Adrenal gland (tissue), 12 donors: ENCODE data around the gene ARPC2. TPM values are rescaled to one million over a fixed set of nuclear protein-coding genes. Genes with fewer than 3 reads are reported as not detected.

Source experiments
- DNase-seq, 7 donors: peaks; one replicate each; pipeline ENCODE4 v3.0.0-alpha.2; 2019 to 2020
- H3K27ac ChIP-seq, 5 donors: fragments of 200-600 bp; sonication (generic) in 4 of 5; 1 replicate in 3 of 5; 2 replicates in 2 of 5; pipeline versions ENCODE4 v1.5.1 to v1.8.0; 2016 to 2020; ENCODE audit warnings: mild to moderate bottlenecking in 1 of 5
- H3K27me3 ChIP-seq: fragments of 200-600 bp; 2 replicates; pipeline ENCODE4 v1.8.0; 2021
- H3K36me3 ChIP-seq, 2 donors: fragments of 200-600 bp; replicated peaks in 1 of 2; 1 replicate in 1 of 2; 2 replicates in 1 of 2; pipeline versions ENCODE4 v1.5.1 to v1.8.0; 2018 to 2022
- H3K4me1 ChIP-seq, 2 donors: fragments of 200-600 bp; replicated peaks in 1 of 2; 1 replicate in 1 of 2; 2 replicates in 1 of 2; pipeline versions ENCODE4 v1.5.1 to v1.8.0; 2018 to 2021
- H3K4me3 ChIP-seq, 4 donors: fragments of 200-600 bp; sonication (generic) in 3 of 4; one replicate each; pipeline ENCODE4 v1.5.1; 2016 to 2018
- H3K9me3 ChIP-seq, 3 donors: fragments of 200-600 bp; sonication (generic) in 1 of 3; replicated peaks in 1 of 3; 1 replicate in 2 of 3; 2 replicates in 1 of 3; pipeline versions ENCODE4 v1.5.1 to v1.8.0; 2016 to 2021
- CTCF ChIP-seq, 6 experiments: fragments of 450-650 bp in 4 of 6; fragments of 200-600 bp in 2 of 6; sonication (generic) in 1 of 6; IDR thresholded peaks; 1 replicate in 5 of 6; 2 replicates in 1 of 6; pipeline versions ENCODE4 v1.5.1 to v1.8.0; 2016 to 2021; ENCODE audit warnings: antibody characterized with exemption in 6 of 6, mild to moderate bottlenecking in 2 of 6, moderate library complexity in 1 of 6
- POLR2A ChIP-seq, 2 donors: fragments of 450-650 bp; IDR thresholded peaks; one replicate each; pipeline ENCODE4 v1.6.1; 2017; ENCODE audit warnings: antibody characterized with exemption in 2 of 2, mild to moderate bottlenecking in 2 of 2, moderate library complexity in 1 of 2
- WGBS, 4 donors: extraction: QIAGEN DNeasy Blood & Tissue Kit in 2 of 4; methylation state at CpG; one replicate each; pipeline versions ENCODE4 v1.1.5 to v1.1.7; 2013 to 2017; 5-methylcytosine and 5-hydroxymethylcytosine counted together
- intact Hi-C, 2 donors: fragments of 100-400 bp; cut with DNase I; formaldehyde crosslinking; loops; one replicate each; pipeline versions ENCODE4 v1.14.1 to v1.15.0; 2022 to 2023
- polyA plus RNA-seq, 3 donors: library from polyadenylated mRNA; stranded (reverse); fragments of 200-250 nt in 2 of 3; fragments of 350-450 nt in 1 of 3; fragmentation: Illumina TruSeq in 1 of 3; extraction: RNeasy Lipid Tissue Mini Kit (QIAGEN cat#74804) in 1 of 3; gene quantifications; one replicate each; pipeline ENCODE4 v1.2.3, GENCODE V29; 2013 to 2014
- total RNA-seq, 9 donors: library from RNA; depleted of rRNA in 4 of 9; stranded (reverse); fragments of >200 nt in 4 of 9; fragments of 120-200 nt in 1 of 9; fragmentation: NEBNext Ultra II Directional in 1 of 9; extraction: Animal tissue kit (Norgen Biotek cat#: 25700) in 1 of 9; gene quantifications; one replicate each; pipeline versions ENCODE4 v1.1.0 to v1.2.4, GENCODE V29; 2013 to 2023
- donor health status: healthy with polysubstance abuse.
- donor health status: Bipolar disorder and iron deficiency.
- donor health status: DM: yes; HTN: yes; CAD: no.
- donor health status: DM: no; HTN: no; CAD: no.
- donor health status: DM: no; HTN: no; CAD: no.
- donor health status: DM: yes; HTN: yes; CAD: no.

Gene ARPC2
- total and polyA plus RNA-seq, 12 donors: 93.5 to 284 (median 180) TPM

GRCh38 chr2:218253232-218253625, 36.2 kb downstream of the ARPC2 start:
- intact Hi-C loops: no loop called here
- peaks cover 0 to under 1% of the 10 kb centered on the region in 2 donors for H3K4me1 ChIP-seq
- peaks cover 0 to 80% of the 10 kb centered on the region in 2 donors for H3K36me3 ChIP-seq
- H3K27ac ChIP-seq: no peak overlapping the region
- no peaks in the 10 kb centered on the region for H3K9me3 ChIP-seq
- peak in 1 of 7 donors; percentile 41 for DNase-seq
- no peaks in the 10 kb centered on the region for H3K27me3 ChIP-seq
- TF ChIP-seq POLR2A (IDR thresholded peaks at IDR 0.05): no peak
- no peak for TF ChIP-seq CTCF (IDR thresholded peaks at IDR 0.05)
- H3K4me3 ChIP-seq: no peak overlapping the region
- WGBS, 4 donors: 73 to 81% (median 78%) methylated on average over 5 of the region's 5 CpGs

DNA sequence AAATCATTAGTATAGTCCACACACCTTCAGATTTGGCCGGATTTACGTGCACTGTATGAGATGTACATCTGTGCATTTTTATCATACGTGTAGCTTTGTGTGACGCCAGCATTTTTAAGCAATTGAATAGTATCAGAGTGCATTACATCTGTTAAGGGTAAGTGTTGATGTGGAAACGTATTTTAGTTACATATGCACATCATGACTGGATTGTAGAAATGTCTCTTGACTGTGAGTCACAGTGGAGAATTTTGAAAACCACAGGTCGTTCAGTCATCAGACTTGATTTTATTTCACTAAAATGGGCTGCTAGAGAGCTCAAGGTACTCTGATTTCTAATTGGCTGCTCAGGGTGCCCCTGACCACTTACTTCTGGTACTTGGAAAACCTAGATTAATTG, 38.5 kb downstream of the ARPC2 start:
- Histone ChIP-seq H3K9me3 (no peaks in the 10 kb centered on the region), H3K27me3 (no peaks in the 10 kb centered on the region), H3K4me1 (peaks cover 4 to 19% of the 10 kb centered on the region in 2 donors), H3K4me3 (no peak overlapping the region), H3K27ac (no peak overlapping the region), H3K36me3 (peaks cover 0 to 58% of the 10 kb centered on the region in 2 donors)
- 73 to 84% (median 74%) methylated on average over 6 of the region's 6 CpGs for WGBS, 4 donors
- no peak for DNase-seq
- no peak for TF ChIP-seq POLR2A (IDR thresholded peaks at IDR 0.05)
- no peak for TF ChIP-seq CTCF (IDR thresholded peaks at IDR 0.05)
- intact Hi-C loops: loop anchor here in 1 of 2 donors (5.0 kb wide), 1 partner anchor 68 kb away; no protein-coding TSS in a partner anchor

GRCh38 chr2:218256612-218257350, 39.8 kb downstream of the ARPC2 start:
- peak in 1 of 7 donors; percentile 43 for DNase-seq

More at GRCh38 chr2:218256612-218257350, 39.8 kb downstream of the ARPC2 start:
- Histone ChIP-seq H3K36me3 (peaks cover 0 to 45% of the 10 kb centered on the region in 2 donors), H3K4me1 (peaks cover 4 to 19% of the 10 kb centered on the region in 2 donors), H3K27ac (peak overlapping the region in 2 of 5 donors; percentile 7 to 41), H3K9me3 (no peaks in the 10 kb centered on the region), H3K27me3 (no peaks in the 10 kb centered on the region), H3K4me3 (no peak overlapping the region)
- no peak for TF ChIP-seq CTCF (IDR thresholded peaks at IDR 0.05)
- TF ChIP-seq POLR2A (IDR thresholded peaks at IDR 0.05): no peak
- 89 to 92% (median 91%) methylated on average over 13 of the region's 13 CpGs for WGBS, 4 donors
- intact Hi-C loops: loop anchor here in 1 of 2 donors (5.0 kb wide), 1 partner anchor 69 kb away; no protein-coding TSS in a partner anchor
